Prostate gland (tissue), 2 donors: ENCODE data around the gene IL18R1. TPM values are rescaled to one million over a fixed set of nuclear protein-coding genes. Genes with fewer than 3 reads are reported as not detected.

Experiments
- DNase-seq: peaks from one replicate; pipeline ENCODE4 v3.0.0-alpha.2; 2019; ENCODE audit warnings: low spot score
- H3K27ac ChIP-seq, 2 donors: fragments of 200-600 bp; sonication (generic); 2 replicates each; pipeline ENCODE4 v1.5.1; 2017 to 2019
- H3K27me3 ChIP-seq: fragments of 200-600 bp; sonication (generic); replicated peaks from 2 replicates; pipeline ENCODE4 v1.5.1; 2019; ENCODE audit not compliant: insufficient read depth
- H3K36me3 ChIP-seq, 2 donors: fragments of 200-600 bp; sonication (generic); 1 replicate in 1 of 2; 2 replicates in 1 of 2; pipeline versions ENCODE4 v1.5.1 to v1.8.1; 2017 to 2019
- H3K4me1 ChIP-seq: fragments of 200-600 bp; sonication (generic); replicated peaks from 2 replicates; pipeline ENCODE4 v1.5.1; 2019
- H3K4me3 ChIP-seq, 2 donors: fragments of 200-600 bp; sonication (generic); 2 replicates each; pipeline ENCODE4 v1.5.1; 2017 to 2019
- H3K9me3 ChIP-seq: fragments of 200-600 bp; sonication (generic); 2 replicates; pipeline ENCODE4 v1.5.1; 2017
- POLR2A ChIP-seq: fragments of 450-650 bp; IDR thresholded peaks from one replicate; pipeline ENCODE4 v1.6.1; 2016; ENCODE audit warnings: antibody characterized with exemption, mild to moderate bottlenecking
- POLR2AphosphoS5 ChIP-seq: sonication (generic); formaldehyde crosslinking; IDR thresholded peaks from one replicate; pipeline ENCODE4 v1.6.1; 2017; ENCODE audit warnings: antibody characterized with exemption
- WGBS: methylation state at CpG from one replicate; pipeline ENCODE4 v1.1.5; 2018; 5-methylcytosine and 5-hydroxymethylcytosine counted together
- intact Hi-C: fragments of 100-400 bp; cut with DNase I; formaldehyde crosslinking; loops from one replicate; pipeline ENCODE4 v1.14.2; 2022
- total RNA-seq, 2 donors: library from RNA; depleted of rRNA; stranded (reverse); fragments of >200 nt; gene quantifications; one replicate each; pipeline ENCODE4 v1.1.0, GENCODE V29; 2016
- TF ChIP-seq, protein P1 (sequence below), 4 experiments: fragments of 200-600 bp in 2 of 4; fragments of 450-650 bp in 2 of 4; sonication (generic) in 2 of 4; IDR thresholded peaks; 1 replicate in 3 of 4; 2 replicates in 1 of 4; pipeline ENCODE4 v1.5.1; 2016 to 2019; ENCODE audit warnings: antibody characterized with exemption in 4 of 4, mild to moderate bottlenecking in 2 of 4, moderate library complexity in 2 of 4

The IL18R1 gene
- total RNA-seq, 2 donors from 2014 or later: 0.91 to 1.5 TPM

- no peaks in the 10 kb centered on the region for H3K4me1 ChIP-seq
- no peak for DNase-seq
- H3K27ac ChIP-seq: no peak overlapping the region
- TF ChIP-seq POLR2AphosphoS5: no peak
- TF ChIP-seq, protein P1, sequence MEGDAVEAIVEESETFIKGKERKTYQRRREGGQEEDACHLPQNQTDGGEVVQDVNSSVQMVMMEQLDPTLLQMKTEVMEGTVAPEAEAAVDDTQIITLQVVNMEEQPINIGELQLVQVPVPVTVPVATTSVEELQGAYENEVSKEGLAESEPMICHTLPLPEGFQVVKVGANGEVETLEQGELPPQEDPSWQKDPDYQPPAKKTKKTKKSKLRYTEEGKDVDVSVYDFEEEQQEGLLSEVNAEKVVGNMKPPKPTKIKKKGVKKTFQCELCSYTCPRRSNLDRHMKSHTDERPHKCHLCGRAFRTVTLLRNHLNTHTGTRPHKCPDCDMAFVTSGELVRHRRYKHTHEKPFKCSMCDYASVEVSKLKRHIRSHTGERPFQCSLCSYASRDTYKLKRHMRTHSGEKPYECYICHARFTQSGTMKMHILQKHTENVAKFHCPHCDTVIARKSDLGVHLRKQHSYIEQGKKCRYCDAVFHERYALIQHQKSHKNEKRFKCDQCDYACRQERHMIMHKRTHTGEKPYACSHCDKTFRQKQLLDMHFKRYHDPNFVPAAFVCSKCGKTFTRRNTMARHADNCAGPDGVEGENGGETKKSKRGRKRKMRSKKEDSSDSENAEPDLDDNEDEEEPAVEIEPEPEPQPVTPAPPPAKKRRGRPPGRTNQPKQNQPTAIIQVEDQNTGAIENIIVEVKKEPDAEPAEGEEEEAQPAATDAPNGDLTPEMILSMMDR (IDR thresholded peaks at IDR 0.05): no peak
- no peaks in the 10 kb centered on the region for H3K9me3 ChIP-seq
- no peak overlapping the region for H3K4me3 ChIP-seq
- no peaks in the 10 kb centered on the region for H3K36me3 ChIP-seq
- intact Hi-C loops: no loop called here
- no peaks in the 10 kb centered on the region for H3K27me3 ChIP-seq
- WGBS: 92% methylated on average over 5 of the region's 5 CpGs
Observed at GRCh38 chr2:102361632-102362241, 6.1 kb downstream of the IL18R1 start.

DNA sequence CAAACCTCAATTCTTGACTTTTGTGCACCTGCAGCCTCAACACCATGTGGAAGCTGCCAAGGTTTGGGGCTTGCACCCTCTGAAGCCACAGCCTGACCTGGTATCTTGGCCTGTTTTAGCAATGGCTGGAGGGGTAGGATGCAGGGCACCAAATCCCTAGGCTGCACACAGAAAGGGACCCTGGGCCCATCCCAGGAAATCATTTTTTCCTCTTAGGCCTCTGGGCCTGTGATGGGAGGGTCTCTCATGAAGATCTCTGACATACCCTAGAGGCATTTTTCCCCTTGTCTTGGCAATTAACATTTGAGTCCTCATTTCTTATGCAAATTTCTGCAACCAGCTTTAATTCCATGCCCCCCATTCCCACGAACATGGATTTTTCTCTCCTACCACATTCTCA, 10.2 kb downstream of the IL18R1 start:
- WGBS: 92% methylated on average over 1 of the region's 1 CpG
- Histone ChIP-seq H3K36me3 (no peaks in the 10 kb centered on the region), H3K27me3 (no peaks in the 10 kb centered on the region), H3K4me1 (no peaks in the 10 kb centered on the region), H3K27ac (no peak overlapping the region), H3K9me3 (no peaks in the 10 kb centered on the region), H3K4me3 (no peak overlapping the region)
- no peak for DNase-seq
- intact Hi-C loops: no loop called here
- TF ChIP-seq POLR2A: no peak
- TF ChIP-seq, protein P1 (IDR thresholded peaks at IDR 0.05): no peak
- TF ChIP-seq POLR2AphosphoS5: no peak

DNA sequence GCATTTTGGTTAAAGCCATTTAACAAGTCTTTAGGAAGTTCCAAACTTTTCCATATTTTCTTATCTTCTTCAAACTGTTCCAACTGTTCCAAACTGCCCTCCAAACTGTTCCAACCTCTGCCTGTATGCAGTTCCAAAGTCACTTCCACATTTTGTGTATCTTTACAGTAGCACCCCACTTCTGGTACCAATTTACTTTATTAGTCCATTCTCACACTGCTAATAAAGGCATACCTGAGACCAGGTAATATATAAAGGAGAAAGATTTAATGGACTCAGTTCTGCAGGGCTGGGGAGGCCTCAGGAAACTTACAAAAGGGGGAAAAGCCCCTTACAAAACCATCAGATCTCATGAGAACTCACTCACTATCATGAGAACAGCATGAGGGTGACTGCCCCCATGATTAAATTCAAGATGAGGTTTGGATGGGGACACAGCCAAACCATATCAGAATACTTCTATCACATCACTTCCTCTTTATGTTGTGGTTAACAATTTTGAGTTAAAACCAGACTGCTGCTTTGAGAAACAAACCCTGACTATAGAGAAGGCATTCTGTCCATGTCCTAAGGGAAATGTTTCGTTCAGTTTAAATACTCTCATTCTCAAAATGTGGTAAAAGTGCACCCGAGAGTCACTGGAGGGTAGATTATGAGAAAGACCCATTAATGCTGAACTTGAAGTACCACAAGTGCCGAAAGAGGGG, 11.0 kb downstream of the IL18R1 start:
- Histone ChIP-seq H3K4me3 (no peak overlapping the region), H3K27ac (no peak overlapping the region), H3K4me1 (no peaks in the 10 kb centered on the region), H3K9me3 (no peaks in the 10 kb centered on the region), H3K27me3 (no peaks in the 10 kb centered on the region), H3K36me3 (no peaks in the 10 kb centered on the region)
- intact Hi-C loops: no loop called here
- no peak for DNase-seq
- TF ChIP-seq POLR2AphosphoS5 (no peak), POLR2A (no peak)
- TF ChIP-seq, protein P1 (IDR thresholded peaks at IDR 0.05): no peak
- WGBS: 95% methylated on average over 3 of the region's 3 CpGs

- Histone ChIP-seq H3K9me3 (no peaks in the 10 kb centered on the region), H3K4me1 (no peaks in the 10 kb centered on the region), H3K27ac (no peak overlapping the region), H3K27me3 (no peaks in the 10 kb centered on the region), H3K4me3 (no peak overlapping the region), H3K36me3 (no peaks in the 10 kb centered on the region)
- TF ChIP-seq, protein P1 (IDR thresholded peaks at IDR 0.05): no peak
- TF ChIP-seq POLR2A: no peak
- intact Hi-C loops: no loop called here
- DNase-seq: no peak
- WGBS: 82% methylated on average over 6 of the region's 6 CpGs
Observed at GRCh38 chr2:102367331-102367971, 11.9 kb downstream of the IL18R1 start.
